IMR-90 (cell line): ENCODE data around the gene DAP3. TPM values are rescaled to one million over a fixed set of nuclear protein-coding genes. Genes with fewer than 3 reads are reported as not detected.

Source experiments
- ATAC-seq: fragments of 200-7000 bp; cut with Tn5 transposase; 2 replicates; pipeline ENCODE4 v1.9.1; 2020; ENCODE audit warnings: low read depth, mild to moderate bottlenecking, moderate library complexity
- BruUV-seq: library from RNA; stranded (reverse); fragments of 400-500 nt; replicated peaks from 2 replicates; lab custom pipeline; 2021; lab: Mats Ljungman, UMichigan
- CTCF ChIA-PET: fragments of 300-600 bp; formaldehyde crosslinking; extraction: SDS; loops from one replicate; lab custom pipeline; 2021; ENCODE audit warnings: antibody characterized with exemption; lab: Yijun Ruan, JAX
- POLR2A ChIA-PET: fragments of 300-600 bp; sonication (Branson Sonifier 250); formaldehyde crosslinking; loops from one replicate; lab custom pipeline; 2022; ENCODE audit warnings: antibody characterized with exemption; ENCODE audit not compliant: unreplicated experiment; lab: Charles Lee
- DNase-seq: peaks from one replicate; pipeline ENCODE4 v3.0.0; 2013
- H2AFZ ChIP-seq: replicated peaks from 2 replicates; pipeline ENCODE3; 2013; ENCODE audit warnings: low read length, mild to moderate bottlenecking; ENCODE audit not compliant: poor library complexity
- H2AK5ac ChIP-seq: 2 replicates; pipeline ENCODE4 v1.6.1; 2013; ENCODE audit warnings: low read depth, low read length, inconsistent platforms
- H2AK9ac ChIP-seq: replicated peaks from 2 replicates; pipeline ENCODE3; 2013; ENCODE audit warnings: mild to moderate bottlenecking, low read depth, low read length, moderate library complexity; ENCODE audit not compliant: poor library complexity
- H2BK120ac ChIP-seq: 2 replicates; pipeline ENCODE4 v1.6.1; 2013; ENCODE audit warnings: low read depth, low read length, inconsistent platforms
- H2BK15ac ChIP-seq: 3 replicates; pipeline ENCODE4 v1.6.1; 2013; ENCODE audit warnings: low read depth, low read length, inconsistent platforms
- H2BK20ac ChIP-seq: 2 replicates; pipeline ENCODE4 v1.6.1; 2013; ENCODE audit warnings: low read depth, mild to moderate bottlenecking, inconsistent platforms, low read length, moderate library complexity
- H2BK5ac ChIP-seq: 2 replicates; pipeline ENCODE4 v1.6.1; 2013; ENCODE audit warnings: mild to moderate bottlenecking, low read depth, low read length, inconsistent platforms; ENCODE audit not compliant: poor library complexity, severe bottlenecking
- H3K14ac ChIP-seq: replicated peaks from 2 replicates; pipeline ENCODE4 v1.6.1; 2013; ENCODE audit warnings: low read depth, low read length, inconsistent platforms
- H3K18ac ChIP-seq: 2 replicates; pipeline ENCODE4 v1.6.1; 2013; ENCODE audit warnings: low read depth, low read length, control low read depth
- H3K23ac ChIP-seq: 2 replicates; pipeline ENCODE4 v1.6.1; 2013; ENCODE audit warnings: low read depth, low read length, inconsistent platforms
- H3K27ac ChIP-seq: 2 replicates; pipeline ENCODE4 v1.5.1; 2013; ENCODE audit warnings: mild to moderate bottlenecking, control low read depth, low read length; ENCODE audit not compliant: insufficient read depth
- H3K27me3 ChIP-seq: 2 replicates; pipeline ENCODE4 v1.6.1; 2013; ENCODE audit warnings: low read length; ENCODE audit not compliant: control insufficient read depth, insufficient read depth
- H3K36me3 ChIP-seq: 2 replicates; pipeline ENCODE4 v1.6.1; 2013; ENCODE audit warnings: low read length, mixed read lengths; ENCODE audit not compliant: control insufficient read depth, insufficient read depth
- H3K4ac ChIP-seq: 2 replicates; pipeline ENCODE4 v1.6.1; 2013; ENCODE audit warnings: low read depth, low read length, inconsistent platforms
- H3K4me1 ChIP-seq: 2 replicates; pipeline ENCODE4 v1.6.1; 2013; ENCODE audit warnings: low read length, mixed read lengths; ENCODE audit not compliant: control insufficient read depth, insufficient read depth
- H3K4me2 ChIP-seq: 2 replicates; pipeline ENCODE4 v1.6.1; 2013; ENCODE audit warnings: low read depth, mild to moderate bottlenecking, control low read depth, low read length, moderate library complexity
- H3K4me3 ChIP-seq: 2 replicates; pipeline ENCODE4 v1.5.1; 2013; ENCODE audit warnings: low read depth, mild to moderate bottlenecking, control low read depth, low read length, moderate library complexity; ENCODE audit not compliant: insufficient read depth
- H3K56ac ChIP-seq: 2 replicates; pipeline ENCODE4 v1.6.1; 2013; ENCODE audit warnings: low read length, inconsistent platforms; ENCODE audit not compliant: insufficient read depth; ENCODE audit errors: extremely low read depth
- H3K79me1 ChIP-seq, 2 experiments: 2 replicates each; pipeline ENCODE4 v1.6.1; 2013; ENCODE audit warnings: low read length in 2 of 2, inconsistent platforms in 1 of 2, low read depth in 1 of 2
- H3K9ac ChIP-seq: 2 replicates; pipeline ENCODE4 v1.6.1; 2013; ENCODE audit warnings: low read depth, low read length, control low read depth
- H3K9me1 ChIP-seq: 2 replicates; pipeline ENCODE4 v1.6.1; 2013; ENCODE audit warnings: low read length, inconsistent platforms; ENCODE audit not compliant: insufficient read depth
- H3K9me3 ChIP-seq: 2 replicates; pipeline ENCODE4 v1.6.1; 2013; ENCODE audit warnings: low read length; ENCODE audit not compliant: control insufficient read depth, insufficient read depth
- H4K20me1 ChIP-seq: 2 replicates; pipeline ENCODE4 v1.6.1; 2013; ENCODE audit warnings: low read length, inconsistent platforms; ENCODE audit not compliant: insufficient read depth
- H4K5ac ChIP-seq: 2 replicates; pipeline ENCODE4 v1.6.1; 2013; ENCODE audit warnings: mild to moderate bottlenecking, low read depth, low read length, control low read depth
- H4K8ac ChIP-seq, 2 experiments: 2 replicates each; pipeline ENCODE4 v1.6.1; 2013; ENCODE audit warnings: low read depth in 2 of 2, low read length in 2 of 2, control low read depth in 1 of 2, inconsistent platforms in 1 of 2
- H4K91ac ChIP-seq: 2 replicates; pipeline ENCODE4 v1.6.1; 2013; ENCODE audit warnings: low read depth, low read length, inconsistent platforms; ENCODE audit not compliant: insufficient read depth
- MAFK ChIP-seq: IDR thresholded peaks from 2 replicates; pipeline ENCODE4 v1.6.1; 2012; ENCODE audit warnings: low read depth, low read length, improper control_type of control experiment
- NFE2L2 ChIP-seq: fragments of 150-350 bp; IDR thresholded peaks from 2 replicates; pipeline ENCODE4 v1.6.1; 2016; ENCODE audit warnings: low read depth, mild to moderate bottlenecking, low read length
- POLR2A ChIP-seq: IDR thresholded peaks from 2 replicates; pipeline ENCODE4 v1.6.1; 2012; ENCODE audit warnings: mild to moderate bottlenecking, low read depth, low read length
- RAD21 ChIP-seq: IDR thresholded peaks from 2 replicates; pipeline ENCODE4 v1.6.1; 2012; ENCODE audit warnings: low read length, improper control_type of control experiment
- RFX5 ChIP-seq: IDR thresholded peaks from 2 replicates; pipeline ENCODE4 v1.8.0; 2012; ENCODE audit warnings: low read depth, mild to moderate bottlenecking, low read length, moderate library complexity
- WGBS, 2 experiments: methylation state at CpG; one replicate each; pipeline versions ENCODE4 v1.1.5 to v1.1.7; 2013; ENCODE audit warnings: missing lambda C conversion rate in 2 of 2; ENCODE audit not compliant: insufficient read length in 1 of 2; ENCODE audit errors: extremely low coverage in 2 of 2; 5-methylcytosine and 5-hydroxymethylcytosine counted together
- dilution Hi-C: fragments of 300-500 bp; cut with HindIII; formaldehyde crosslinking; loops from one replicate; pipeline ENCODE4 v1.14.3; 2018; ENCODE audit warnings: low sequenced_read_pairs; ENCODE audit not compliant: unreplicated experiment
- in situ Hi-C: fragments of 300-500 bp; cut with MboI; formaldehyde crosslinking; loops from 3 replicates; pipeline ENCODE4 v1.14.3; 2019; ENCODE audit warnings: low sequenced_read_pairs, inconsistent platforms, mixed read lengths
- intact Hi-C: fragments of 100-400 bp; cut with micrococcal nuclease; formaldehyde crosslinking; loops from 2 replicates; pipeline ENCODE4 v1.10.0; 2022
- polyA plus RNA-seq, 3 experiments: library from polyadenylated mRNA; depleted of rRNA; stranded (reverse); fragments of >200 nt; gene quantifications; 2 replicates each; pipeline ENCODE4 v1.2.3, GENCODE V29; 2012; ENCODE audit warnings: low replicate concordance in 1 of 3
- total RNA-seq: library from RNA; depleted of rRNA; stranded (reverse); fragments of >200 nt; gene quantifications from 2 replicates; pipeline ENCODE4 v1.2.3, GENCODE V29; 2012
- TF ChIP-seq, protein P1 (sequence below): conservative IDR thresholded peaks from 2 replicates; pipeline ENCODE4 v1.5.1; 2012; ENCODE audit warnings: mild to moderate bottlenecking, low read depth, low read length, improper control_type of control experiment

Gene DAP3
- total and polyA plus RNA-seq, 2 of the 4 experiments (the other 2 are of a cell fraction): 48.6 to 126 TPM

DNA sequence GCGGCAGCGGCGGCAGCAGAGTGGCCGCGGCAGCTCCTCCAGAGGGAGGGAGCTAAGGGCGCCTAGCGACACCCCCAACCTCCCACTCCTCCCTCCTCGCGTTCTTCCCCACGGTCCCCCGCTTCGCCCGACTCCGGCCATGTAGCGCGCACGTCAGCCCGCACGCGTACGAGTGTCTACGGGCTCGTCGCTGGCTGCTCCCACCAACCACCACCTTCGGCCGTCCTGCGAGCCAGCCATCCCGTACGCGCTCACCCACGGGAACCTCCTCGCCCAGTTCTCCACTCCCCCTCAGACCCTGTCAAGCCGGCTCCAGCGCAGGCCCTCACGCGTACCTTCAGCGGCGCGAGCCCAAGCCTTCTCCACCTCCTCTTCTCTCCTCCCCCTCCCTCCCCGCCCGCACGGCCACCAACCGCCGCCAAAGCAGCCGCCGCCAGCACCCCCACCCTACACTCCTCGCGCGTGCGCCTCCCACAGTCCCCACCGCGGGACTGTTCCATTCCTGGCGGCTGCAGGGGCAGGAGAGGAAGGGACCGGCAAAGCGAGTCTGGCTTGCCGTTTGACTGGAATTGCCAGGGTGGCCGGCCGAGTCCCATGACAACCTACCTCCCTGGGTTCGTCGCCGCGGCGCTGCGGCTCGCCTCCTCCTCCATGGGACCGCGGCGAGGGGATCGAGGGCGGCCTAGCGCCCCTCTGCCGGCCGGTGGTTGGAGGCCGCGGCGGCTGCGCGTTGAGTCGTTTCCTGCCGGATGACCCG is 389 bp upstream of the DAP3 start, which contains the start of gene YY1AP1 (continued):
- TF ChIP-seq RFX5 (no peak), MAFK (no peak)

DNA sequence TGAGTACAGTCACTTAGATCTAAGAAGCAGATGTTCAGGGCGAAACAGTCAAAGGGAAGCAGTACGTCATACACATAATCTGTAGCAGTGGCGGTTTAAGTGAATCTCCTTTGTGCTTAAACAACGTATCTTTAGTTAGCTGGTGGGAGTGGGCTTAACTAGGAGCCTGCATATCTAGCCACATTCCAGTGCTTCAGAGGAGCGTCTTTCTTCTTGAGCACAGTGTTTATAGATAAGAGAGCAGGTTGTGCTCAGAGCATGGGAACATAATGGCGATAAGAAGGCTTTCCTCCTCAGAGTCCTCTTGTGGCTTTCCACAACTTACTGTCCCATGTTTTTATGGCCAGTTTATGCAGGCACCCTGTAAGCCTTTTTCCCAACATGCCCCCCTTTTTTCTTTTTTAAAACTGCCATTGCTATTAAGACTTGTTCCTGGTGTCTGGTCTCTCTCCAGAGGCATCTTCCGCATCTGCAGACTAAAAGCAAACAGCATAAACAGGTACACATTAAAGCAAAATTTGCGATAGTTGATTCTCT is 3.2 kb downstream of the DAP3 start:
- CTCF ChIA-PET: no interaction called here
- Histone ChIP-seq H3K36me3 (no peaks in the 10 kb centered on the region; the same call in 1 of the 2 replicates), H2BK20ac (no peak overlapping the region), H2AK5ac (no peak overlapping the region), H2AFZ (no peak overlapping the region), H3K27ac (no peak overlapping the region), H2AK9ac (no peak overlapping the region), H4K5ac (no peak overlapping the region), H3K18ac (no peak overlapping the region), H2BK120ac (no peak overlapping the region), H3K4me3 (no peak overlapping the region), H2BK5ac (no peak overlapping the region), H3K56ac (no peak overlapping the region), H4K91ac (no peak overlapping the region), H3K79me1 (peaks cover 3 to 40% of the 10 kb centered on the region in 2 experiments), H3K27me3 (no peaks in the 10 kb centered on the region), H3K14ac (no peak overlapping the region), H3K4me1 (peaks cover 2% of the 10 kb centered on the region; the same call in 1 of the 2 replicates), H3K9me3 (no peaks in the 10 kb centered on the region), H3K4ac (no peak overlapping the region), H2BK15ac (no peak overlapping the region), H3K9ac (no peak overlapping the region), H4K20me1 (peaks cover 27% of the 10 kb centered on the region), H3K9me1 (no peaks in the 10 kb centered on the region), H4K8ac (no peak overlapping the region), H3K4me2 (no peak overlapping the region), H3K23ac (no peak overlapping the region)
- 100% methylated on average over 1 of the region's 8 CpGs; no CpG with 5 or more reads in 1 of the 2 experiments for WGBS, 2 experiments
- in situ Hi-C loops (no loop called here), intact Hi-C loops (no loop called here), dilution Hi-C loops (no loop called here)
- no TSS peak for BruUV-seq
- POLR2A ChIA-PET: no interaction called here
- TF ChIP-seq, protein P1, sequence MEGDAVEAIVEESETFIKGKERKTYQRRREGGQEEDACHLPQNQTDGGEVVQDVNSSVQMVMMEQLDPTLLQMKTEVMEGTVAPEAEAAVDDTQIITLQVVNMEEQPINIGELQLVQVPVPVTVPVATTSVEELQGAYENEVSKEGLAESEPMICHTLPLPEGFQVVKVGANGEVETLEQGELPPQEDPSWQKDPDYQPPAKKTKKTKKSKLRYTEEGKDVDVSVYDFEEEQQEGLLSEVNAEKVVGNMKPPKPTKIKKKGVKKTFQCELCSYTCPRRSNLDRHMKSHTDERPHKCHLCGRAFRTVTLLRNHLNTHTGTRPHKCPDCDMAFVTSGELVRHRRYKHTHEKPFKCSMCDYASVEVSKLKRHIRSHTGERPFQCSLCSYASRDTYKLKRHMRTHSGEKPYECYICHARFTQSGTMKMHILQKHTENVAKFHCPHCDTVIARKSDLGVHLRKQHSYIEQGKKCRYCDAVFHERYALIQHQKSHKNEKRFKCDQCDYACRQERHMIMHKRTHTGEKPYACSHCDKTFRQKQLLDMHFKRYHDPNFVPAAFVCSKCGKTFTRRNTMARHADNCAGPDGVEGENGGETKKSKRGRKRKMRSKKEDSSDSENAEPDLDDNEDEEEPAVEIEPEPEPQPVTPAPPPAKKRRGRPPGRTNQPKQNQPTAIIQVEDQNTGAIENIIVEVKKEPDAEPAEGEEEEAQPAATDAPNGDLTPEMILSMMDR: no peak
- TF ChIP-seq RAD21 (no peak), RFX5 (no peak), NFE2L2 (no peak), MAFK (no peak), POLR2A (no peak)
- ATAC-seq (no peak), DNase-seq (no peak)
